Measurements from ENCODE around the gene ZNF407.

ZNF407 gene

DNA sequence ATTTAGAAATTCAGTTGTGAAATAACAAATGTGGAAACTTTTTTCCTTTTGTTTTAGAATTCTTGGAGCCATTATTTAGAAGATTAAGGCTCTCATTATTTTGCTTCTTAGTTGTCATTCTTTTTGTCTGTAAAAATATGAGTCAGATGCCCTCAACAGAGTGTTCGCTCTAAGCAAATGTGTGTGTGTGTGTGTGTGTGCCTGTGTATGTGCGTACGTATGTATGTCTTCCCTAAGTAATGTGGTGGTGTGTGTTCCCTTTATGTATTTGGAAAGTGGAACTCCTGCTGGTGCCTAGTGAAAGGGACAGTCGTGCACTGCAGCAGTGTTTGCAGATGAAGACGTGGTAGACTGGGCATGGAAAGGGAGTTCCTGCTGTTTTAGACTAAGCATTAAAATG, 27.5 kb downstream of the ZNF407 start:
- in situ Hi-C loops (cut with MboI; ENCODE audit: low sequenced_read_pairs) = no loop called here

DNA sequence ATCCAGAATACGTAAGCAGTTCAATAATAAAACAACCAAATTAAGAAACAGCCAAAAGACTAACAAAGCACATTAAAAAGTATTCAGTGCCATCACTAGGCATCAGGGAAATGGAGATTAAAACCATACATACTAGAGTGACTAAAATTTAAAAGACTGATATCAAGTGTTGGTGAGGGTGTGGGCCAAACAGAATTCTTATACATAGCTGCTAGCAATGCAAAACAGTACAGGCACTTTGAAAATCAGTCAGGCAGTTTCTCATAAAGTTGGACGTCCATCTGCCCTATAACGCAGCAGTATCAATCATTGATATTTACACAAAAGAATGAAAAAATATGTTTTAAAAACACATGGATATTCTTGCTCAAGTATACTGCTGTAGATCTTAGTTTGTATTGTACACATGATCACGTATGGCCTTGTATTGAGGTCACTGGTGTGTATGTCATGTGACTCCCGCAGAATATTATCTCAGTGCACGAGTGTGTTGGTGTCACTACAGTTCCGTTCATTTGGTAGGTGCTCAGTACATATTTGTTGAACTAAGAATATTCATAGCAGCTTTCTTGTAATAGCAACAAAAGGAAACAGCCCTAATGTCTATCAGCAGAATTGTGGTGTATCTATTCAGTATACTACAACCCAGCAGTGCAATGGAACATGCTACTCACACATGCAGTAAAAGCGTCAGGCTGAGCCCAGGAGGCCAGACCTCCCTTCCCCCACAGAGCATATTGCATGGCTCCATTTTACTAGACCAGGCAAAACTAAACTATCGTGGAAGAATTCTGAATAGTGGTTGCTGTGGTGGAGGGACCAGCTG, 28.6 kb downstream of the ZNF407 start:
- in situ Hi-C loops (cut with MboI; ENCODE audit: low sequenced_read_pairs) = no loop called here

- in situ Hi-C loops (cut with MboI; ENCODE audit: low sequenced_read_pairs) = no loop called here
Measured at GRCh38 chr18:74630804-74631203, 33.1 kb downstream of the ZNF407 start.

DNA sequence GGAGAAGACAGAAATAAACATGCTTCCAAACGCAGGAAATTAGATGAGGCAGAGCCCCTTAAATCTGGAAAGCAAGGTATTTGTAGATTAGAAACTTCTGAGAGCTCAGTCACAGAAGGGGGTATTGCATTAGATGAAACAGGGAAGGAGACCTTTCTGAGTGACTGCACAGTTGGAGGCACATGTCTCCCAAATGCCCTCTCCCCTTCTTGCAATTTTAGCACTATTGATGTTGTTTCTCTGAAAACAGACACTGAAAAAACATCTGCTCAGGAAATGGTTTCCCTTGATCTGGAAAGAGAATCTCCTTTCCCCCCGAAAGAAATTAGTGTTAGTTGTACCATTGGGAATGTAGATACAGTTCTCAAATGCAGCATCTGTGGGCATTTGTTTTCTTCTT, 33.5 kb downstream of the ZNF407 start:
- in situ Hi-C loops (cut with MboI; ENCODE audit: low sequenced_read_pairs) = no loop called here

DNA sequence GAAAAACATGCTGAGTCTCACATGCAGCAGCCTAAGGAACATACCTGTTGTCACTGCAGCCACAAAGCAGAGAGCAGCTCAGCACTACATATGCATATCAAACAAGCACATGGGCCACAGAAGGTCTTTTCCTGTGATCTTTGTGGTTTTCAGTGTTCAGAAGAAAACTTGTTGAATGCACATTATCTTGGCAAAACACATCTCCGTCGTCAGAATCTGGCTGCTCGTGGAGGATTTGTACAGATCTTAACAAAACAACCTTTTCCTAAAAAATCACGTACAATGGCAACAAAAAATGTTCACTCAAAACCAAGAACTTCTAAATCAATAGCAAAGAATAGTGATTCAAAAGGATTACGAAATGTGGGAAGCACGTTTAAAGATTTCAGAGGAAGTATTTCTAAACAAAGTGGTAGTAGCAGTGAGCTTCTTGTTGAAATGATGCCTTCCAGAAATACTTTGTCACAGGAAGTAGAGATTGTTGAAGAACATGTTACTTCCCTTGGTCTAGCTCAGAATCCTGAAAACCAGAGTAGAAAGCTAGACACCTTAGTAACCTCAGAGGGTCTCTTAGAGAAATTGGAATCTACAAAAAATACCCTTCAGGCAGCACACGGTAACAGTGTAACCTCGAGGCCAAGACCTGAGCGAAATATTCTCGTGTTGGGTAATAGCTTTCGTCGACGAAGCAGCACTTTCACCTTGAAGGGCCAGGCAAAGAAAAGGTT, 34.1 kb downstream of the ZNF407 start:
- in situ Hi-C loops (cut with MboI; ENCODE audit: low sequenced_read_pairs) = no loop called here

- in situ Hi-C loops (cut with MboI; ENCODE audit: low sequenced_read_pairs) = no loop called here
Measured at GRCh38 chr18:74632351-74632679, 34.6 kb downstream of the ZNF407 start.

DNA sequence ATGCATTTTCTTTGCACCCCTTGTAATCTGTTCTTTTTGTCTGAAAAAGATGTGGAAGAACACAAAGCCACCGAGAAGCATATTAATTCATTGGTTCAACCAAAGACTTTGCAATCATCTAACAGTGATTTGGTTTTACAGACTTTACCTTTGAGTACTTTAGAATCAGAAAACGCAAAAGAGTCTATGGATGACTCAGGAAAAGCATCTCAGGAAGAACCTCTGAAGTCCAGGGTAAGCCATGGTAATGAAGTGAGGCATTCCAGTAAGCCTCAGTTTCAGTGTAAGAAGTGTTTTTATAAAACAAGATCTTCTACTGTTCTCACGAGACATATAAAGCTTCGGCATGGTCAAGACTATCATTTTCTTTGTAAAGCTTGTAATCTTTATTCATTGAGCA, 35.2 kb downstream of the ZNF407 start:
- in situ Hi-C loops (cut with MboI; ENCODE audit: low sequenced_read_pairs) = no loop called here

GRCh38 chr18:74633652-74634352, 36.1 kb downstream of the ZNF407 start:
- in situ Hi-C loops (cut with MboI; ENCODE audit: low sequenced_read_pairs) = no loop called here

GRCh38 chr18:74635224-74635975, 37.7 kb downstream of the ZNF407 start:
- in situ Hi-C loops (cut with MboI; ENCODE audit: low sequenced_read_pairs) = no loop called here

GRCh38 chr18:74637070-74637469, 39.4 kb downstream of the ZNF407 start:
- in situ Hi-C loops (cut with MboI; ENCODE audit: low sequenced_read_pairs) = no loop called here

GRCh38 chr18:74638210-74638609, 40.5 kb downstream of the ZNF407 start:
- in situ Hi-C loops (cut with MboI; ENCODE audit: low sequenced_read_pairs) = no loop called here

DNA sequence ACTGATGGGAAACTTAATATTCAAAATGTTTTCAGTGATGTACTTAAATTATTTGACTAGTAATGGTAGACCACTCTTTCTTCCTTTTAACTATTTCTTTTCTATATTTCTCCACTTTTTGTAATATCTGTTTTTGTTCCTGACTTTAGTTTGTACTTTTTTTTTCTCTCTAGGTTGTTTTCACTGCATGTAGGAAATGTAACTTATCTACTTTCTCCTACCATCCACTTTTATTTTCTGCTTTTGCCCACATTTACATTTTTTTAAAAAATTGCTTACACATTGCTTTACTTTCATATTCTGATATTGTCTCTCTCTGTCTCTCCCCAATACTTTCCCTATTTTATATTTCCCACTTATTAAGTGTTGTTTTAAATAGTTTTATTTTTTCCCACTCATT, 47.0 kb downstream of the ZNF407 start:
- in situ Hi-C loops (cut with MboI; ENCODE audit: low sequenced_read_pairs) = no loop called here

DNA sequence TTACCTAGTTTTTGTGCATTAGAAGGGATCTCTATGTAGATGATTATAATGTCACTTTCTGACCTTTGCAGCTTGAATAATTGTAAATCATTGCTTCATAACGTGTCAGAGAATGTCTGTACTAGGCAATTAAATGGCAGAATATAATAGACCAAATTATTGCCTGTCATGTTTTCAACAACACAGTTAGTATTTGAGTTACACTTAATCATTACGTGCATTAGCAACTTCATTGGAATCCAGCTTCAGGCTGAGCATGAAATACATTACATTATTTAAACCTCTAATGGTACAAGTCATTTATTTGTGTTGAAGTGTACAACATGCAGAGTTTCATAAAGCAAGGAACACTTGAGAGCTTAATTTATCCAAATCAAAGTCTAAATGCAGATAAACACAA, 48.0 kb downstream of the ZNF407 start:
- in situ Hi-C loops (cut with MboI; ENCODE audit: low sequenced_read_pairs) = no loop called here

DNA sequence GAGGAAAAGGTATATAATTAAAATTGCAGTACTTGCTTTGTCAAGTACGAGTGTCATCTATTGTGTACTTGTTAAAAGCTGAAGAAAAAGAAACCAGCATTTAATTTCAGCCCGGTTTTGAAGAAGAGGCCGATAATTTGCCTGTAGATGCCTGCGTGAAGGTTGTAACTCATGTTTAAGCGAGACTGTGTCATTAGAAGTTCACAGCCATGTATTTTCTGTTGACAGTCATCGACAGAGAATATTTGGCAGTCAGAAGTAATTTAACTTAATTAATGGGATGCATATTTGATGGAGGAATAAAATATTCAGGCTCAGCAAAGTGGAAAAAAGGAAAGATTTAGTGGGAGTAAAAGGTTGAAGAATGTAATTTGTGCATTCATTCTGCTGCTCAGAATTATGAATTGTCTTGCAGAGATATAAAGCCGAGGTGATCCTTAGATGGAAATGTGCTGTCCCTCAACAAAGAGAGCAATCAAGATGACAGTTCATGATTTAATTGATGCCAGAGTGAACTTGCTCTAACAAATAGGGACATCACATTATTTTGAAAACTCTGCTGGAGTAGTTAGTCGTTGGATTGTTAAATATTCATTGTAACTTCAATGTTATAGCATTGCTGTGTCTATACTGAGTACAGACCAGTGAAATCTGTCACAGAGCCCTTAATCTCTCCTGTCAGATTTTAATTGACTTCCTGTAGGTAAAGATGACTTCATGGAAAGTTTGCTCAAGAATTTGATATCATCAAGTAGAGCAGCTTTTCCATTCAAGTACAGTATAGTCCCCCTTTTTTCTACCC, 53.9 kb downstream of the ZNF407 start:
- in situ Hi-C loops (cut with MboI; ENCODE audit: low sequenced_read_pairs) = loop anchor here (25.0 kb wide), 1 partner anchor 836 kb away; no protein-coding TSS in a partner anchor

DNA sequence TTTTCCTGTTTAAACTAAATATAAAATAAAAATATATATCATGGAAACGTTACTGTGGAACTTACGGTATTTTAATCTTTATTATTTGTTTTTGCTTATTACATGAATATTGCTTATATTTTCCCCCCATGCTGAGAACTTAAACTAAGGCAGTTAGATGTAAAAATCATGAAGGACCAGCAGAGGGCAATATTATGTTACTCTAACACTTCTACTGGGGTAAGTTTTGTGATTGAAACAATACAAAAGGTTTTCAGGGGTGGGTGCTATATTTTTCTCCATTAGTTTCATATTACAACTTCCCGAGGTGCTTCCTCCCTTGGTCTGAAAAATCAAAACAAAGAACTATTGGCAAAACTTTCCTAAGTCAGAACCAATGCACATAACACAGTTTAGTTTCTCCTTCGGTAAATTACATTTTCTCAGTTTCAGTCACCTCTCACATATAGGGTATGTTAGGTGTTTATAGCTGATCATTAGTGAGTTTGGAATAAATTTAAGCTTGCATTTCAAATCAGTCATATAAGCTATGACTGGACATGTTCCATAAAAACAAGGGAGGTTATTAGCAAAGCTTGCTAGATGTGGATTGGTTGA, 54.8 kb downstream of the ZNF407 start:
- in situ Hi-C loops (cut with MboI; ENCODE audit: low sequenced_read_pairs) = loop anchor here (25.0 kb wide), 1 partner anchor 835 kb away; no protein-coding TSS in a partner anchor

DNA sequence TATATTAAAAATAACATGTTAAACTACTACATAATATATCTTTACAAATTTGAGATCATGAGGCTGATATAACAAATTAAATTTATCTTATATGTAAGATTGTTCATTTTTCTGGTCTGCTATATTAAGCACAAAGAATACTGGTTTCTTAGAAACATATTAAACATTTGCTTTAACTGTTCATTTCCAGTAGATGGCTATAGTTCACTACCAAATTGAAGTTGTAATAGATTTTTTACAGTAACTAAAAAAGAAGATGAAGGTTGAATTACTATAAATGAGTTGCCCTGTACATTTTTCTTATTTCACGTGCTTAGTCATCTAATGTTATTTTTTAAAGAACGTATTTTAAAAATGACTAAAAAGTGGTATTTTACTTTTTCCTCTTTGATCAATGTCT, 57.0 kb downstream of the ZNF407 start:
- in situ Hi-C loops (cut with MboI; ENCODE audit: low sequenced_read_pairs) = loop anchor here (25.0 kb wide), 1 partner anchor 833 kb away; no protein-coding TSS in a partner anchor

GRCh38 chr18:74661008-74661407, 63.3 kb downstream of the ZNF407 start:
- in situ Hi-C loops (cut with MboI; ENCODE audit: low sequenced_read_pairs) = loop anchor here (25.0 kb wide), 1 partner anchor 826 kb away; no protein-coding TSS in a partner anchor

DNA sequence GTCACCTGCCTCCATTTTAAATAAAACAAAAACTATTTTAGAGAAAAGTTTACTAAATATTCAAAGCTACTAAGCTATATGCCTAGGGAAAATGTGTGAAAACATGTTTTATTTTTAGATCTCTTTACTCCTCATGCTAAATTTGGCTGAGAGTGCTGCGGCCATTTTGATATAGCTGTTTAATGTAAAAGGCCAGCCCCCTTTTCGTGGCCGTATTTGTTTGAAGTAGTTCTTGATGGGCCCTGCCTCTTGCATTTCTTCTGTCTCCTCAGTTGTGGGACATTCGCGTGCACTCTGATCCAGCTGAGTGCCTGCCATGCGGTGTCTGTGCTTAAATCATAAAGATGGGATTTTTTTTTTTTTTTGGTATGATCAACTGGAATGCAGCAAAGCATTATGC, 64.0 kb downstream of the ZNF407 start:
- in situ Hi-C loops (cut with MboI; ENCODE audit: low sequenced_read_pairs) = loop anchor here (25.0 kb wide), 1 partner anchor 826 kb away; no protein-coding TSS in a partner anchor

- in situ Hi-C loops (cut with MboI; ENCODE audit: low sequenced_read_pairs) = loop anchor here (25.0 kb wide), 1 partner anchor 825 kb away; no protein-coding TSS in a partner anchor
Measured at GRCh38 chr18:74662622-74663021, 65.0 kb downstream of the ZNF407 start.
